Esophagus squamous epithelium (tissue), 5 donors: ENCODE results near the gene NXPE4. TPM values are rescaled to one million over a fixed set of nuclear protein-coding genes. Genes with fewer than 3 reads are reported as not detected.

Source experiments
- DNase-seq: peaks from one replicate; lab custom pipeline; 2025; lab: John Stamatoyannopoulos, UW
- H3K27ac ChIP-seq, 4 donors: fragments of 200-600 bp; sonication (generic); one replicate each; pipeline ENCODE4 v1.5.1; 2016 to 2019; ENCODE audit warnings: mild to moderate bottlenecking in 1 of 4
- H3K27me3 ChIP-seq, 4 donors: fragments of 200-600 bp; sonication (generic); 1 replicate in 3 of 4; 2 replicates in 1 of 4; pipeline versions ENCODE4 v1.5.1 to v1.6.0; 2017 to 2021; ENCODE audit warnings: antibody characterized with exemption in 1 of 4
- H3K36me3 ChIP-seq, 3 donors: fragments of 200-600 bp; sonication (generic); one replicate each; pipeline ENCODE4 v1.5.1; 2016 to 2019
- H3K4me1 ChIP-seq, 3 donors: fragments of 200-600 bp; sonication (generic); one replicate each; pipeline ENCODE4 v1.5.1; 2017 to 2019
- H3K4me3 ChIP-seq, 4 donors: fragments of 200-600 bp; sonication (generic); 1 replicate in 3 of 4; 2 replicates in 1 of 4; pipeline ENCODE4 v1.5.1; 2016 to 2019; ENCODE audit warnings: mild to moderate bottlenecking in 2 of 4, moderate library complexity in 1 of 4
- H3K9me3 ChIP-seq, 3 donors: fragments of 200-600 bp; sonication (generic); one replicate each; pipeline ENCODE4 v1.5.1; 2016 to 2019
- CTCF ChIP-seq, 6 experiments: fragments of 450-650 bp in 4 of 6; fragments of 200-600 bp in 2 of 6; sonication (generic) in 2 of 6; IDR thresholded peaks; one replicate each; pipeline ENCODE4 v1.5.1; 2016 to 2019; ENCODE audit warnings: antibody characterized with exemption in 6 of 6, mild to moderate bottlenecking in 4 of 6, moderate library complexity in 4 of 6
- POLR2A ChIP-seq, 4 donors: fragments of 450-650 bp; IDR thresholded peaks; one replicate each; pipeline ENCODE4 v1.6.1; 2017; ENCODE audit warnings: antibody characterized with exemption in 4 of 4, mild to moderate bottlenecking in 4 of 4, moderate library complexity in 3 of 4
- WGBS, 2 donors: methylation state at CpG; one replicate each; pipeline ENCODE4 v1.1.5; 2018; 5-methylcytosine and 5-hydroxymethylcytosine counted together
- intact Hi-C: fragments of 100-400 bp; cut with DNase I; formaldehyde crosslinking; loops from one replicate; pipeline ENCODE4 v1.15.0; 2022
- total RNA-seq, 4 donors: library from RNA; depleted of rRNA; stranded (reverse); fragments of >200 nt; gene quantifications; one replicate each; pipeline ENCODE4 v1.1.0, GENCODE V29; 2016
- donor health status: DM: yes; HTN: yes; CAD: no.

NXPE4 gene
- total RNA-seq, 4 donors from 2014 or later = 0.15 TPM; not detected in 3

GRCh38 chr11:114564831-114565230 lies 30.8 kb downstream of the NXPE4 start:
- Histone ChIP-seq H3K36me3 (no peaks in the 10 kb centered on the region), H3K9me3 (no peaks in the 10 kb centered on the region), H3K4me1 (no peaks in the 10 kb centered on the region), H3K27ac (no peak overlapping the region), H3K27me3 (no peaks in the 10 kb centered on the region), H3K4me3 (no peak overlapping the region)
- no peak for DNase-seq
- intact Hi-C loops = no loop called here
- WGBS, 2 donors = 54 to 68% methylated on average over 1 of the region's 1 CpG
- TF ChIP-seq POLR2A (IDR thresholded peaks at IDR 0.05) (no peak), CTCF (IDR thresholded peaks at IDR 0.05) (no peak)

- no peak for DNase-seq
- no peak overlapping the region for H3K27ac ChIP-seq
- H3K4me1 ChIP-seq = no peaks in the 10 kb centered on the region
- H3K27me3 ChIP-seq = no peaks in the 10 kb centered on the region
- intact Hi-C loops = no loop called here
- H3K4me3 ChIP-seq = no peak overlapping the region
- WGBS, 2 donors = 46 to 47% methylated on average over 2 of the region's 2 CpGs
- no peak for TF ChIP-seq CTCF (IDR thresholded peaks at IDR 0.05)
- TF ChIP-seq POLR2A (IDR thresholded peaks at IDR 0.05) = no peak
- no peaks in the 10 kb centered on the region for H3K9me3 ChIP-seq
- no peaks in the 10 kb centered on the region for H3K36me3 ChIP-seq
Observed at GRCh38 chr11:114563077-114563476, 32.5 kb downstream of the NXPE4 start.

GRCh38 chr11:114562166-114562916 lies 33.2 kb downstream of the NXPE4 start:
- 29 to 30% methylated on average over 3 of the region's 3 CpGs for WGBS, 2 donors
- no peak overlapping the region for H3K4me3 ChIP-seq
- TF ChIP-seq CTCF (IDR thresholded peaks at IDR 0.05) (no peak), POLR2A (IDR thresholded peaks at IDR 0.05) (no peak)
- no peaks in the 10 kb centered on the region for H3K4me1 ChIP-seq
- intact Hi-C loops = no loop called here
- no peaks in the 10 kb centered on the region for H3K9me3 ChIP-seq
- H3K27ac ChIP-seq = no peak overlapping the region
- DNase-seq = no peak
- H3K27me3 ChIP-seq = no peaks in the 10 kb centered on the region
- no peaks in the 10 kb centered on the region for H3K36me3 ChIP-seq

GRCh38 chr11:114559425-114560310 lies 35.9 kb downstream of the NXPE4 start, which contains the start of gene NXPE1:
NXPE1 (minus strand) TSS chr11:114559881; CDS start chr11:114551201, 8,680 bp downstream.
- Histone ChIP-seq H3K4me1 (no peaks in the 10 kb centered on the region), H3K9me3 (no peaks in the 10 kb centered on the region), H3K36me3 (no peaks in the 10 kb centered on the region), H3K27ac (no peak within 1 kb of the TSS), H3K4me3 (no peak within 1 kb of the TSS), H3K27me3 (no peaks in the 10 kb centered on the region)
- TF ChIP-seq CTCF (IDR thresholded peaks at IDR 0.05) (no peak), POLR2A (IDR thresholded peaks at IDR 0.05) (no peak)
- no peak for DNase-seq
- intact Hi-C loops = no loop called here
- 74 to 75% methylated on average over 4 of the region's 4 CpGs for WGBS, 2 donors

GRCh38 chr11:114556135-114556534 lies 39.5 kb downstream of the NXPE4 start:
- TF ChIP-seq CTCF (IDR thresholded peaks at IDR 0.05) (no peak), POLR2A (IDR thresholded peaks at IDR 0.05) (no peak)
- 38 to 44% methylated on average over 1 of the region's 1 CpG for WGBS, 2 donors
- H3K27ac ChIP-seq = no peak overlapping the region
- H3K27me3 ChIP-seq = no peaks in the 10 kb centered on the region
- intact Hi-C loops = no loop called here
- no peak overlapping the region for H3K4me3 ChIP-seq
- H3K9me3 ChIP-seq = no peaks in the 10 kb centered on the region
- DNase-seq = no peak
- no peaks in the 10 kb centered on the region for H3K36me3 ChIP-seq
- no peaks in the 10 kb centered on the region for H3K4me1 ChIP-seq
